Memory B cell (primary cell): ENCODE data around the gene ATP8A2.

Experiments
- ATAC-seq: fragments of 150-1000 bp; cut with Tn5 transposase; 2 replicates; pipeline ENCODE4 v1.10.0; 2021; ENCODE audit warnings: low read depth, mild to moderate bottlenecking, moderate library complexity
- DNase-seq, 2 donors: peaks; one replicate each; pipeline ENCODE4 v3.0.0; 2022; ENCODE audit warnings: low spot score in 2 of 2
- H3K27ac Mint-ChIP-seq: one replicate; pipeline ENCODE4 v1.8.0; 2022; ENCODE audit warnings: mild to moderate bottlenecking, moderate library complexity, mixed read lengths
- H3K27me3 Mint-ChIP-seq: one replicate; pipeline ENCODE4 v1.8.0; 2022; ENCODE audit warnings: mixed read lengths
- H3K36me3 Mint-ChIP-seq: one replicate; pipeline ENCODE4 v1.8.0; 2022; ENCODE audit warnings: mild to moderate bottlenecking, mixed read lengths
- H3K4me1 Mint-ChIP-seq: one replicate; pipeline ENCODE4 v1.8.0; 2022; ENCODE audit warnings: mixed read lengths
- H3K4me3 Mint-ChIP-seq: one replicate; pipeline ENCODE4 v1.8.0; 2022; ENCODE audit warnings: mild to moderate bottlenecking, moderate library complexity, mixed read lengths
- H3K9me3 Mint-ChIP-seq: one replicate; pipeline ENCODE4 v1.8.0; 2022; ENCODE audit warnings: mixed read lengths

Gene ATP8A2

DNA sequence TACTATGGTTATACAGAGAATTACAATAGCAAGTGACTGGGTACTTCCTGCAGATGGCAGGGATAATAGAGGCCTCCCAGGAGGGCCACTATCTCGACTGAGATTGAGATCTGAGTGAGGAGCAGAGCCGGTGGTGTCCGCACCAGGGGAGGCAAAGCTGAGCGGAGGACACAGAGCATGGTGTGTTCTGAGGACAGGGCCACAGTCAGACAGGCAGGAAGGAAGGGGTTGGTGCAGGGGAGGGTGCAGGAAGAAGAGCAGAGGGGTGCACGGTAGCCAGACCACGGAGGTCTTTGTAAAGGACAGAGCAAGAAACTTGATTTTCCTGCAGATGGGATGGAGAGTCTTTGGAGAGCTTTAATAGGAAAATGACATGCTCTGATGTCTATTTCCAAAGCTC is 527.7 kb downstream of the ATP8A2 start:
- H3K27ac Mint-ChIP-seq = no peak overlapping the region
- no peak overlapping the region for H3K4me3 Mint-ChIP-seq
- peaks cover 18% of the 10 kb centered on the region for H3K27me3 Mint-ChIP-seq
- DNase-seq (no peak), ATAC-seq (no peak)
- peaks cover 6% of the 10 kb centered on the region for H3K4me1 Mint-ChIP-seq
- peaks cover 2% of the 10 kb centered on the region for H3K36me3 Mint-ChIP-seq
- peaks cover 6% of the 10 kb centered on the region for H3K9me3 Mint-ChIP-seq

DNA sequence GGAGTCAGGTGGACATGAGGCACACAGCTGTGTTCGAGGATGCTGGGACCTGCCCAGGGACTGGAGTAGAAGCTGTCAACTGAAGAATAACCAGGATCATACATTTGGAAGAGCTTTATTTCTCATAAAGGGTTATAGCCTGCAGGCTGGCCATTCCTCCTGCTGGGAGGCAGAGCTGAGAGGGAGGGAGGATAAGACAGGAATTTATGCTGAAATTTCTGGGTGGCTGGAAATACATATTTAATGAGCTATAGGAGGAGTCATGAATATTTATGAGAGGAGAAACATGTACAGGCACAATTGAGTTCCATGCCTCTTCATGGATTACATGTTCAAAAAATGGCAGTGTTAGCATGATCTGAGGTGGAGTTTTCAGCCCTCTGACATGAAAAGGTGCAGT is 528.2 kb downstream of the ATP8A2 start:
- DNase-seq (no peak), ATAC-seq (no peak)
- H3K9me3 Mint-ChIP-seq = peaks cover 6% of the 10 kb centered on the region
- H3K27ac Mint-ChIP-seq = no peak overlapping the region
- H3K27me3 Mint-ChIP-seq = peaks cover 18% of the 10 kb centered on the region
- H3K4me1 Mint-ChIP-seq = peaks cover 6% of the 10 kb centered on the region
- H3K4me3 Mint-ChIP-seq = no peak overlapping the region
- peaks cover 2% of the 10 kb centered on the region for H3K36me3 Mint-ChIP-seq

DNA sequence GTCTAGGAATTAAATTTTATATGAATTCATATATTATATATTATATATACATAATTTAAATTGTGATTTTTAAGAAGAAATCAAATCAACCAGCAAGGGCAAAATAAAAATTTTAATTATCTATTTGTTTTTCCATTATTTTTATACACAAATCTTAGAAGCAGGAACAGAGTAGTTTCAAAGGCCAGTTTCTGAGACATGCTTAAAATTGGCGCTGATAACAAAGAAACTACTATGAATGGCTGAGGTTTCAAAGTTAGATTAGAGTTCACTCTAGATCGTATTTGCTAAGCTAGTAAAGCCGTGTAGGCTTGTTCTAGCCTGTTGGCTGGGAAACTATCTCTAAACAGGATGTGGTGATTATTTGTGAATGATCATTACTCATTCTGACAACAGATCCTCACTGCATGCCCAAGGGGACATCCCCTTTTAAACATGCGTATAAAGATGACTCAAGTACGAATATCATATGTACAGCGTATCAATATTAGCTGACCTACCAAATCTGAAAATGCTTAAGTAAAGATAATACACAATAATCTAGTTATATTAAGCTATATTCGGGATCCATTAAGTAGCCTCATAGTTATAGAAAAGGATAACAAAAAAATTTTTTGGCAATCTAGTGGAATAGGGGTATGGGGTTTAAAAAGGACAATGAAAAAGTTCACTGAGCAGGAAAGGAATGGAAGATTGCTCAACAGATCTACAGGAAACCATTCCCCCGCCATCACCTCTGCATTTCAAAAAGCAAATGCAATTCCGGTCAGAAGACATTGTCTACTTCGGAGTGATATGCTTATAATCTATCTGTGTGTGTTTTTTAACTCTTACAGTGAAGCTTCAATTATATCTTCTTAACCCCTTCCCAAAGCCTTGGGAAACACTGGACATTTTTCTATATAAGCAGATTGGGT is 529.9 kb downstream of the ATP8A2 start:
- H3K27me3 Mint-ChIP-seq = peaks cover 18% of the 10 kb centered on the region
- peaks cover 2% of the 10 kb centered on the region for H3K36me3 Mint-ChIP-seq
- ATAC-seq = peak; percentile 89
- H3K27ac Mint-ChIP-seq = no peak overlapping the region
- no peak overlapping the region for H3K4me3 Mint-ChIP-seq
- no peak for DNase-seq
- peaks cover 6% of the 10 kb centered on the region for H3K4me1 Mint-ChIP-seq
- peaks cover 6% of the 10 kb centered on the region for H3K9me3 Mint-ChIP-seq

- H3K4me1 Mint-ChIP-seq = peaks cover 6% of the 10 kb centered on the region
- ATAC-seq = no peak
- no peak for DNase-seq
- peaks cover 18% of the 10 kb centered on the region for H3K27me3 Mint-ChIP-seq
- no peak overlapping the region for H3K27ac Mint-ChIP-seq
- peaks cover 2% of the 10 kb centered on the region for H3K36me3 Mint-ChIP-seq
- peaks cover 5% of the 10 kb centered on the region for H3K9me3 Mint-ChIP-seq
- H3K4me3 Mint-ChIP-seq = peak overlapping the region; percentile 18
Measured at GRCh38 chr13:25902455-25902854, 530.7 kb downstream of the ATP8A2 start.

- DNase-seq (no peak), ATAC-seq (no peak)
- peaks cover 6% of the 10 kb centered on the region for H3K4me1 Mint-ChIP-seq
- H3K9me3 Mint-ChIP-seq = peaks cover 1% of the 10 kb centered on the region
- peaks cover 1% of the 10 kb centered on the region for H3K36me3 Mint-ChIP-seq
- H3K4me3 Mint-ChIP-seq = peak overlapping the region; percentile 18
- peaks cover 18% of the 10 kb centered on the region for H3K27me3 Mint-ChIP-seq
- no peak overlapping the region for H3K27ac Mint-ChIP-seq
Measured at GRCh38 chr13:25902891-25903341, 531.1 kb downstream of the ATP8A2 start.

DNA sequence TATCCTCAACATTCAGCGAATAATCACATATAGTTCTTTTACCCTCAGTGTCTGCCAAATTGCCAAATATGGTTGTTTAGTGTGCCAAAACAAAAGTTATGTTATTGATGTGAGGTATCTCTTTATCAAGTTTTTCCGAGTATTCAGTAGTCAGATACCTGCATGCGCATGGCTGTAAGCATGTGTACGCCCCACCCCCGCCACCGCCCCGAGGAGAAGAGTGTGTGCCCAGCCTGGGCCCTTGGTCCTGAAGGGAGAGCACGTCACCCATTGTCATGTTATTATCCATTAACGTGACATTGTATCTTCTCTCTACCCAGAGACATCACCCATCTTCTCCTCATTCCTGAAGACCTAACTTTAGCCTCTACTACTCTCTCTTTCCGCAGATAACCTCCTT is 533.1 kb downstream of the ATP8A2 start:
- ATAC-seq (no peak), DNase-seq (no peak)
- Mint-ChIP-seq H3K9me3 (no peaks in the 10 kb centered on the region), H3K27ac (no peak overlapping the region), H3K27me3 (peaks cover 11% of the 10 kb centered on the region), H3K4me3 (no peak overlapping the region), H3K36me3 (no peaks in the 10 kb centered on the region), H3K4me1 (peaks cover 6% of the 10 kb centered on the region)

- H3K4me3 Mint-ChIP-seq = no peak overlapping the region
- H3K27ac Mint-ChIP-seq = no peak overlapping the region
- no peaks in the 10 kb centered on the region for H3K9me3 Mint-ChIP-seq
- H3K27me3 Mint-ChIP-seq = peaks cover 8% of the 10 kb centered on the region
- no peak for ATAC-seq
- no peak for DNase-seq
- H3K4me1 Mint-ChIP-seq = peaks cover 6% of the 10 kb centered on the region
- no peaks in the 10 kb centered on the region for H3K36me3 Mint-ChIP-seq
Measured at GRCh38 chr13:25905611-25906010, 533.8 kb downstream of the ATP8A2 start.

- Mint-ChIP-seq H3K4me1 (peaks cover 3% of the 10 kb centered on the region), H3K27ac (no peak overlapping the region), H3K36me3 (no peaks in the 10 kb centered on the region), H3K27me3 (peaks cover 3% of the 10 kb centered on the region), H3K9me3 (no peaks in the 10 kb centered on the region), H3K4me3 (no peak overlapping the region)
- DNase-seq (no peak), ATAC-seq (no peak)
Measured at GRCh38 chr13:25906191-25906661, 534.5 kb downstream of the ATP8A2 start.

DNA sequence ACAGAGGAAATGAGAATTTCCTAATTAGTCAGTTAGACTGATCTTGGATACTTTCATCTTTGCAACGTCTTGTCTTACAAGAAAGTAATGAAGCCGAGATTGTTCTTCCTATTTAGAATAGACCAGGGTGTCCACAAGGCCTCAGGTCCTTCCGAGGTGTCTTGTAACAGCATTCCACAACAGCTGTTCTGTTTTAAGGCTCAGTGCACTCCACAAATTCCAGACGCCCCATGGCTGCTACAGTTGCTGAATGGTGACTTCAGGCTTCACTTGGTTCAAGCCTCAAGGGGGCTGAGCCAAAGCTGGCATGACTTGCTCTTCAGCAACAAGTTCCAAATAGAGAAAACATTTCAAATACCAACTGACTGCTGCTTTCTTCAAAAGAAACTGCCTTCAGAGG is 536.6 kb downstream of the ATP8A2 start:
- Mint-ChIP-seq H3K9me3 (no peaks in the 10 kb centered on the region), H3K27ac (no peak overlapping the region), H3K36me3 (no peaks in the 10 kb centered on the region), H3K4me3 (no peak overlapping the region), H3K4me1 (no peaks in the 10 kb centered on the region), H3K27me3 (no peaks in the 10 kb centered on the region)
- no peak for ATAC-seq
- no peak for DNase-seq

DNA sequence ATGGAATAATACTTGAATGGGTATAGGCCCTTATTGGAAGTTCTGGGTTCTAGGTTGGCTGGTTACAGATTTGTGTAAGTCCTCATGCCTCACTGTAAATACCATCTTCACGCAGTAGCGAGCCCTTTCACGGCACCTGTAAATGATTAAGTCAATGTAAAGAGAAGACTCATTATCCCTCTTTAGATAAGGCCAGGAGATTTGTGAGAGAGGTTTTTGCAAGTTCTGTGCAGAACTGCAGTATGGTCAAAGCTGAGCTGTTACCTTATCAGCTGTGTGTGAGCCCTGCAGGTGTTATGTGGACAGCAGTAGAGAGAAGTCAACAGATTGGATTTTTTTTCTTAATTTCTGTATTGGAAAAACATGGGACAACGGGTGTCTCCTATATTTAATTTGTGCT is 538.5 kb downstream of the ATP8A2 start:
- Mint-ChIP-seq H3K36me3 (no peaks in the 10 kb centered on the region), H3K9me3 (no peaks in the 10 kb centered on the region), H3K27me3 (peaks cover 7% of the 10 kb centered on the region), H3K27ac (no peak overlapping the region), H3K4me1 (no peaks in the 10 kb centered on the region), H3K4me3 (no peak overlapping the region)
- ATAC-seq (no peak), DNase-seq (no peak)

GRCh38 chr13:25910991-25911419 is 539.2 kb downstream of the ATP8A2 start:
- H3K36me3 Mint-ChIP-seq = no peaks in the 10 kb centered on the region
- H3K4me3 Mint-ChIP-seq = no peak overlapping the region

GRCh38 chr13:25912961-25913360 is 541.2 kb downstream of the ATP8A2 start:
- no peaks in the 10 kb centered on the region for H3K36me3 Mint-ChIP-seq
- no peaks in the 10 kb centered on the region for H3K9me3 Mint-ChIP-seq
- H3K27me3 Mint-ChIP-seq = peaks cover 8% of the 10 kb centered on the region
- H3K4me3 Mint-ChIP-seq = no peak overlapping the region
- no peak for ATAC-seq
- H3K27ac Mint-ChIP-seq = no peak overlapping the region
- no peak for DNase-seq
- no peaks in the 10 kb centered on the region for H3K4me1 Mint-ChIP-seq

More at GRCh38 chr13:25910991-25911419, 539.2 kb downstream of the ATP8A2 start:
- H3K27ac Mint-ChIP-seq = no peak overlapping the region
- peaks cover 7% of the 10 kb centered on the region for H3K27me3 Mint-ChIP-seq
- DNase-seq = no peak
- no peaks in the 10 kb centered on the region for H3K4me1 Mint-ChIP-seq
- no peak for ATAC-seq
- no peaks in the 10 kb centered on the region for H3K9me3 Mint-ChIP-seq

- peaks cover 8% of the 10 kb centered on the region for H3K27me3 Mint-ChIP-seq
- ATAC-seq = no peak
- H3K36me3 Mint-ChIP-seq = no peaks in the 10 kb centered on the region
- no peaks in the 10 kb centered on the region for H3K4me1 Mint-ChIP-seq
- H3K27ac Mint-ChIP-seq = no peak overlapping the region
- H3K9me3 Mint-ChIP-seq = no peaks in the 10 kb centered on the region
- H3K4me3 Mint-ChIP-seq = no peak overlapping the region
- DNase-seq = no peak
Measured at GRCh38 chr13:25915840-25916518, 544.2 kb downstream of the ATP8A2 start.

DNA sequence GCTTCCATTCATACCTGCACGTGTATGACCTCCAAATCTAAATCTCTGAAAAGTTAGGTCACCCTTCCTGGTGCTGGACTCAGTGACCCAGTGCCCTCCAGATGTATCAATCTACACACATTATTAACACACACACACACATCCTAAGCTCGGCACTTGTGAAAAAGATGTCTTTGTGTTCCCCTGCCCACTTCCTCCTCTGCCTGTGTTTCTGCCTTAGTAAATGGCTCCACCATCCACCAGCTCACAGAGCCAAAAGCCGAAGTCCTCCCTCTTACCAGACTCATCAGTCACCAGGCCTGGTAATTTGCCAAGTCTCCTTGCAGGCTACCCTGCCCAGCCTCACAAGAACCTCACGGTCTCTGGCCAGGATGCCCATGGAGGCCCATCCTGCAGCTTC is 548.5 kb downstream of the ATP8A2 start:
- no peak for ATAC-seq
- H3K4me3 Mint-ChIP-seq = no peak overlapping the region

More for the DNA sequence above, 548.5 kb downstream of the ATP8A2 start:
- H3K27me3 Mint-ChIP-seq = peaks cover 3% of the 10 kb centered on the region
- H3K27ac Mint-ChIP-seq = no peak overlapping the region
- peaks cover 2% of the 10 kb centered on the region for H3K9me3 Mint-ChIP-seq
- H3K36me3 Mint-ChIP-seq = no peaks in the 10 kb centered on the region
- no peak for DNase-seq
- no peaks in the 10 kb centered on the region for H3K4me1 Mint-ChIP-seq
